HEK293 (cell line): ENCODE results near the gene SLC25A25.

Source experiments
- CTCF ChIA-PET: fragments of 350-600 bp; formaldehyde crosslinking; extraction: SDS; loops from one replicate; lab custom pipeline; 2021; ENCODE audit warnings: antibody characterized with exemption; lab: Yijun Ruan, JAX
- POLR2A ChIA-PET: fragments of 300-600 bp; formaldehyde crosslinking; extraction: SDS; loops from one replicate; lab custom pipeline; 2020; ENCODE audit warnings: antibody characterized with exemption, inconsistent platforms; lab: Yijun Ruan, JAX
- H3K27ac ChIP-seq: fragments of 200-500 bp; sonication (Bioruptor generic); 2 replicates; pipeline ENCODE4 v1.5.1; 2014; ENCODE audit warnings: low read depth, low read length, control low read depth, inconsistent platforms; ENCODE audit errors: extremely low read depth
- H3K36me3 ChIP-seq, 2 experiments: fragments of 200-500 bp in 1 of 2; sonication (Bioruptor generic) in 1 of 2; 1 replicate in 1 of 2; 2 replicates in 1 of 2; pipeline ENCODE4 v1.5.1; 2014 to 2017; ENCODE audit warnings: inconsistent platforms in 2 of 2, low read length in 2 of 2; ENCODE audit not compliant: control insufficient read depth in 2 of 2, insufficient read depth in 1 of 2
- H3K4me1 ChIP-seq: fragments of 200-500 bp; sonication (Bioruptor generic); 2 replicates; pipeline ENCODE4 v1.5.1; 2014; ENCODE audit warnings: mild to moderate bottlenecking, low read length, inconsistent platforms; ENCODE audit not compliant: control insufficient read depth, insufficient read depth
- H3K4me3 ChIP-seq: 2 replicates; pipeline ENCODE4 v1.5.1; 2011; ENCODE audit warnings: low read depth, mild to moderate bottlenecking, control low read depth, low read length, moderate library complexity
- H3K9me3 ChIP-seq: fragments of 200-500 bp; sonication (Bioruptor generic); 2 replicates; pipeline ENCODE4 v1.5.1; 2014; ENCODE audit warnings: low read depth, low read length, inconsistent platforms; ENCODE audit not compliant: control insufficient read depth, insufficient read depth
- GLI2 ChIP-seq: fragments of 450-650 bp; formaldehyde crosslinking; IDR thresholded peaks from 2 replicates; pipeline ENCODE4; 2017; ENCODE audit warnings: missing biosample characterization, missing genetic modification characterization, low read depth, borderline replicate concordance
- ZBTB21 ChIP-seq: fragments of 450-650 bp; formaldehyde crosslinking; IDR thresholded peaks from 2 replicates; pipeline ENCODE4 v1.5.1; 2017; ENCODE audit warnings: missing biosample characterization, missing genetic modification characterization
- ZNF19 ChIP-seq: fragments of 450-650 bp; formaldehyde crosslinking; IDR thresholded peaks from 2 replicates; pipeline ENCODE4; 2016; ENCODE audit warnings: missing biosample characterization, missing genetic modification characterization, low read depth
- ZNF202 ChIP-seq: fragments of 450-650 bp; formaldehyde crosslinking; IDR thresholded peaks from 2 replicates; pipeline ENCODE4 v1.5.1; 2016; ENCODE audit warnings: missing biosample characterization, missing genetic modification characterization, borderline replicate concordance
- ZNF623 ChIP-seq: fragments of 450-650 bp; formaldehyde crosslinking; IDR thresholded peaks from 2 replicates; pipeline ENCODE4 v1.5.1; 2016; ENCODE audit warnings: missing biosample characterization, missing genetic modification characterization
- ZNF791 ChIP-seq: fragments of 450-650 bp; formaldehyde crosslinking; IDR thresholded peaks from 2 replicates; pipeline ENCODE4 v1.5.1; 2016; ENCODE audit warnings: missing biosample characterization, missing genetic modification characterization
- ZNF830 ChIP-seq: fragments of 450-650 bp; IDR thresholded peaks from 2 replicates; pipeline ENCODE4 v1.5.0; 2018; ENCODE audit warnings: missing biosample characterization, missing genetic modification characterization, low read depth, mild to moderate bottlenecking, moderate library complexity
- TF ChIP-seq, protein P1 (sequence below): fragments of 450-650 bp; formaldehyde crosslinking; conservative IDR thresholded peaks from 2 replicates; pipeline ENCODE4 v1.5.1; 2016; ENCODE audit warnings: low read depth, missing biosample characterization, missing genetic modification characterization
- TF ChIP-seq, protein P2 (sequence below): fragments of 450-650 bp; formaldehyde crosslinking; IDR thresholded peaks from 2 replicates; pipeline ENCODE4 v1.5.1; 2016; ENCODE audit warnings: missing biosample characterization, missing genetic modification characterization
- TF ChIP-seq, protein P3 (sequence below): fragments of 450-650 bp; formaldehyde crosslinking; IDR thresholded peaks from 2 replicates; pipeline ENCODE4 v1.5.1; 2016; ENCODE audit warnings: missing biosample characterization, missing genetic modification characterization
- TF ChIP-seq, protein P4 (sequence below): fragments of 450-650 bp; formaldehyde crosslinking; IDR thresholded peaks from 2 replicates; pipeline ENCODE4 v1.5.1; 2017; ENCODE audit warnings: missing biosample characterization, missing genetic modification characterization
- TF ChIP-seq, protein P5 (sequence below): fragments of 450-650 bp; formaldehyde crosslinking; IDR thresholded peaks from 2 replicates; pipeline ENCODE4 v1.5.1; 2016; ENCODE audit warnings: missing biosample characterization, missing genetic modification characterization, borderline replicate concordance
- TF ChIP-seq, protein P6 (sequence below): fragments of 450-650 bp; IDR thresholded peaks from 2 replicates; pipeline ENCODE4 v1.5.1; 2018; ENCODE audit warnings: missing biosample characterization, missing genetic modification characterization

Gene SLC25A25

DNA sequence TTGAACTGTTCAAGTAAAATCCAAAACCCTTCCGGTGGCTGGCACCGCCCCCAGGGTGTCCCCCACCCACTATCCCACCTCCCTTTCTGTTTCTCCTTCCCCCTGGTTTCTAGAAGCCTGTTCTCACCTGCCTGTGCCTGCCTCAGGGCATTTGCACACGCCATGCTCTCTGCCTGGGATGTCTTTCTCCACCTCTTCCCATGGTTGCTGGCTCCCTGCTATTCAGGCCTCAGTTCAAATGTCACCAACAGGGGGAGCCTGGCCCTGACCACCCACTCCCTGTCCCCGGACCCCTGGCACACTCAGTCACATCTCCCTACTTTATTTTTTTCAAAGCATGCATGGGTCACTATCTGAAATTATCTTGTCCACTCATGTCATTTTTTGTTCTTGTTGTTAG lies 47.3 kb upstream of the SLC25A25 start:
- TF ChIP-seq ZNF791 (no peak), ZNF623 (peak; percentile 97)
- TF ChIP-seq, protein P1, sequence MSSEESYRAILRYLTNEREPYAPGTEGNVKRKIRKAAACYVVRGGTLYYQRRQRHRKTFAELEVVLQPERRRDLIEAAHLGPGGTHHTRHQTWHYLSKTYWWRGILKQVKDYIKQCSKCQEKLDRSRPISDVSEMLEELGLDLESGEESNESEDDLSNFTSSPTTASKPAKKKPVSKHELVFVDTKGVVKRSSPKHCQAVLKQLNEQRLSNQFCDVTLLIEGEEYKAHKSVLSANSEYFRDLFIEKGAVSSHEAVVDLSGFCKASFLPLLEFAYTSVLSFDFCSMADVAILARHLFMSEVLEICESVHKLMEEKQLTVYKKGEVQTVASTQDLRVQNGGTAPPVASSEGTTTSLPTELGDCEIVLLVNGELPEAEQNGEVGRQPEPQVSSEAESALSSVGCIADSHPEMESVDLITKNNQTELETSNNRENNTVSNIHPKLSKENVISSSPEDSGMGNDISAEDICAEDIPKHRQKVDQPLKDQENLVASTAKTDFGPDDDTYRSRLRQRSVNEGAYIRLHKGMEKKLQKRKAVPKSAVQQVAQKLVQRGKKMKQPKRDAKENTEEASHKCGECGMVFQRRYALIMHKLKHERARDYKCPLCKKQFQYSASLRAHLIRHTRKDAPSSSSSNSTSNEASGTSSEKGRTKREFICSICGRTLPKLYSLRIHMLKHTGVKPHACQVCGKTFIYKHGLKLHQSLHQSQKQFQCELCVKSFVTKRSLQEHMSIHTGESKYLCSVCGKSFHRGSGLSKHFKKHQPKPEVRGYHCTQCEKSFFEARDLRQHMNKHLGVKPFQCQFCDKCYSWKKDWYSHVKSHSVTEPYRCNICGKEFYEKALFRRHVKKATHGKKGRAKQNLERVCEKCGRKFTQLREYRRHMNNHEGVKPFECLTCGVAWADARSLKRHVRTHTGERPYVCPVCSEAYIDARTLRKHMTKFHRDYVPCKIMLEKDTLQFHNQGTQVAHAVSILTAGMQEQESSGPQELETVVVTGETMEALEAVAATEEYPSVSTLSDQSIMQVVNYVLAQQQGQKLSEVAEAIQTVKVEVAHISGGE (tag by site-specific recombination), result no peak
- POLR2A ChIA-PET, result no interaction called here
- CTCF ChIA-PET, result interaction anchor here (0.7 to 2.3 kb wide), 11 partner anchors 9 to 98 kb away, joined by 3 to 18 read pairs (median 3); no protein-coding TSS in a partner anchor
- Histone ChIP-seq H3K36me3 (no peaks in the 10 kb centered on the region), H3K9me3 (no peaks in the 10 kb centered on the region), H3K27ac (no peak overlapping the region), H3K4me3 (no peak overlapping the region), H3K4me1 (no peaks in the 10 kb centered on the region; the same call in 1 of the 2 replicates)

DNA sequence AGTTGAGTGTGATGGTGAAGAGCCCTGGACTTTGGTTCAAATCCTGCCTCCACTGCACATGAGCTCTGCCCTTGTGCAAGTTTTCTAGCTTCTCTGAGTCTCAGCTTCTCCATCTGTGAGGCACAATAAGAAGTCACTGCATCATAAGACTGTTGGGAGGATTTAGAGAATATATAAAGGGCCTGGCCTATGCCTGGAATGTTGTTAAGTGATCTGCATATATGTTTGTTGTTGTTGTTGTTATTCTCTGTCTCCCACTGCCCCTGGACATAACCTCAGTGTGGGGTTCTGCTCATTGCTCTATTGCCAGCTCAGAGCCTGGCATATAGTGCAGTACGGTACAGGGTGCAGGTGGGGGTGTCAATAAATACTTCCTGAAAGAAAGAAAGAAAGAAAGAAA lies 46.9 kb upstream of the SLC25A25 start:
- H3K27ac ChIP-seq, result no peak overlapping the region
- no peak overlapping the region for H3K4me3 ChIP-seq
- H3K36me3 ChIP-seq, result no peaks in the 10 kb centered on the region
- TF ChIP-seq, protein P2, sequence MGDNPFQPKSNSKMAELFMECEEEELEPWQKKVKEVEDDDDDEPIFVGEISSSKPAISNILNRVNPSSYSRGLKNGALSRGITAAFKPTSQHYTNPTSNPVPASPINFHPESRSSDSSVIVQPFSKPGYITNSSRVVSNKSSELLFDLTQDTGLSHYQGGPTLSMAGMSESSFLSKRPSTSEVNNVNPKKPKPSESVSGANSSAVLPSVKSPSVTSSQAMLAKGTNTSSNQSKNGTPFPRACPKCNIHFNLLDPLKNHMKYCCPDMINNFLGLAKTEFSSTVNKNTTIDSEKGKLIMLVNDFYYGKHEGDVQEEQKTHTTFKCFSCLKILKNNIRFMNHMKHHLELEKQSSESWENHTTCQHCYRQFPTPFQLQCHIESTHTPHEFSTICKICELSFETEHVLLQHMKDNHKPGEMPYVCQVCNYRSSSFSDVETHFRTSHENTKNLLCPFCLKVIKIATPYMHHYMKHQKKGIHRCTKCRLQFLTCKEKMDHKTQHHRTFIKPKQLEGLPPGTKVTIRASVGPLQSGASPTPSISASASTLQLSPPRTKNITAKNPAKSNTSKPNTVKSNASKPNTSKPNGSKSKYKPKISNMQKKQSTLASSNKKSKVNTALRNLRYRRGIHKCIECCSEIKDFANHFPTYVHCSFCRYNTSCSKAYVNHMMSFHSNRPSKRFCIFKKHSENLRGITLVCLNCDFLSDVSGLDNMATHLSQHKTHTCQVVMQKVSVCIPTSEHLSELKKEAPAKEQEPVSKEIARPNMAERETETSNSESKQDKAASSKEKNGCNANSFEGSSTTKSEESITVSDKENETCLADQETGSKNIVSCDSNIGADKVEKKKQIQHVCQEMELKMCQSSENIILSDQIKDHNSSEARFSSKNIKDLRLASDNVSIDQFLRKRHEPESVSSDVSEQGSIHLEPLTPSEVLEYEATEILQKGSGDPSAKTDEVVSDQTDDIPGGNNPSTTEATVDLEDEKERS (tag by site-specific recombination), result no peak
- no peak for TF ChIP-seq ZBTB21 (tag by site-specific recombination)
- no peak for TF ChIP-seq ZNF19
- TF ChIP-seq GLI2 (tag by site-specific recombination), result no peak
- no peaks in the 10 kb centered on the region for H3K9me3 ChIP-seq
- ChIA-PET CTCF (interaction anchor here (0.6 to 2.3 kb wide), 10 partner anchors 14 to 100 kb away, joined by 3 to 18 read pairs (median 3); no protein-coding TSS in a partner anchor), POLR2A (no interaction called here)
- no peaks in the 10 kb centered on the region; the same call in 1 of the 2 replicates for H3K4me1 ChIP-seq

DNA sequence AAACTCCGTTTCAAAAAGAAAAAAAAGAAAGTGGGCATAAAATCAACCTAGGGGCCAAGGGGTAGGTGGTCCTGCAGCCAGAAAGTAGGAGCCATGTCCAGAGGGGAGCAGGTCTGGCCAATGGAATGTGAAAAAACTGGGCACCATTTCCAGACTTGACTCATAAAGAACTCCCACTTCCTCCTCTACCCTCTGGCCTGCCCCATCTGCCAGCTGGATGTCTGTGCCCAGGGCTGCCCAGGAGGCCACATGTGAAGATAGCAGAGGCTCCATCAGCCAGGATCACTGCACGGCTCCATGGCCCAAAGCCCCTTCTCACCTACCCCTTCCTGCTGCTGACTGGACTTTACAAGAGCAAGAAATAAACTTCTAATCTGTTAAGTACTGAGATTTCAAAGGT lies 45.1 kb upstream of the SLC25A25 start:
- ChIA-PET CTCF (no interaction called here), POLR2A (no interaction called here)
- Histone ChIP-seq H3K4me3 (no peak overlapping the region), H3K27ac (no peak overlapping the region), H3K4me1 (no peaks in the 10 kb centered on the region), H3K9me3 (no peaks in the 10 kb centered on the region), H3K36me3 (no peaks in the 10 kb centered on the region)
- TF ChIP-seq, protein P3, sequence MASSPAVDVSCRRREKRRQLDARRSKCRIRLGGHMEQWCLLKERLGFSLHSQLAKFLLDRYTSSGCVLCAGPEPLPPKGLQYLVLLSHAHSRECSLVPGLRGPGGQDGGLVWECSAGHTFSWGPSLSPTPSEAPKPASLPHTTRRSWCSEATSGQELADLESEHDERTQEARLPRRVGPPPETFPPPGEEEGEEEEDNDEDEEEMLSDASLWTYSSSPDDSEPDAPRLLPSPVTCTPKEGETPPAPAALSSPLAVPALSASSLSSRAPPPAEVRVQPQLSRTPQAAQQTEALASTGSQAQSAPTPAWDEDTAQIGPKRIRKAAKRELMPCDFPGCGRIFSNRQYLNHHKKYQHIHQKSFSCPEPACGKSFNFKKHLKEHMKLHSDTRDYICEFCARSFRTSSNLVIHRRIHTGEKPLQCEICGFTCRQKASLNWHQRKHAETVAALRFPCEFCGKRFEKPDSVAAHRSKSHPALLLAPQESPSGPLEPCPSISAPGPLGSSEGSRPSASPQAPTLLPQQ (tag by site-specific recombination), result no peak
- TF ChIP-seq, protein P4, sequence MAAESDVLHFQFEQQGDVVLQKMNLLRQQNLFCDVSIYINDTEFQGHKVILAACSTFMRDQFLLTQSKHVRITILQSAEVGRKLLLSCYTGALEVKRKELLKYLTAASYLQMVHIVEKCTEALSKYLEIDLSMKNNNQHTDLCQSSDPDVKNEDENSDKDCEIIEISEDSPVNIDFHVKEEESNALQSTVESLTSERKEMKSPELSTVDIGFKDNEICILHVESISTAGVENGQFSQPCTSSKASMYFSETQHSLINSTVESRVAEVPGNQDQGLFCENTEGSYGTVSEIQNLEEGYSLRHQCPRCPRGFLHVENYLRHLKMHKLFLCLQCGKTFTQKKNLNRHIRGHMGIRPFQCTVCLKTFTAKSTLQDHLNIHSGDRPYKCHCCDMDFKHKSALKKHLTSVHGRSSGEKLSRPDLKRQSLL (tag by site-specific recombination), result no peak
- TF ChIP-seq, protein P5, sequence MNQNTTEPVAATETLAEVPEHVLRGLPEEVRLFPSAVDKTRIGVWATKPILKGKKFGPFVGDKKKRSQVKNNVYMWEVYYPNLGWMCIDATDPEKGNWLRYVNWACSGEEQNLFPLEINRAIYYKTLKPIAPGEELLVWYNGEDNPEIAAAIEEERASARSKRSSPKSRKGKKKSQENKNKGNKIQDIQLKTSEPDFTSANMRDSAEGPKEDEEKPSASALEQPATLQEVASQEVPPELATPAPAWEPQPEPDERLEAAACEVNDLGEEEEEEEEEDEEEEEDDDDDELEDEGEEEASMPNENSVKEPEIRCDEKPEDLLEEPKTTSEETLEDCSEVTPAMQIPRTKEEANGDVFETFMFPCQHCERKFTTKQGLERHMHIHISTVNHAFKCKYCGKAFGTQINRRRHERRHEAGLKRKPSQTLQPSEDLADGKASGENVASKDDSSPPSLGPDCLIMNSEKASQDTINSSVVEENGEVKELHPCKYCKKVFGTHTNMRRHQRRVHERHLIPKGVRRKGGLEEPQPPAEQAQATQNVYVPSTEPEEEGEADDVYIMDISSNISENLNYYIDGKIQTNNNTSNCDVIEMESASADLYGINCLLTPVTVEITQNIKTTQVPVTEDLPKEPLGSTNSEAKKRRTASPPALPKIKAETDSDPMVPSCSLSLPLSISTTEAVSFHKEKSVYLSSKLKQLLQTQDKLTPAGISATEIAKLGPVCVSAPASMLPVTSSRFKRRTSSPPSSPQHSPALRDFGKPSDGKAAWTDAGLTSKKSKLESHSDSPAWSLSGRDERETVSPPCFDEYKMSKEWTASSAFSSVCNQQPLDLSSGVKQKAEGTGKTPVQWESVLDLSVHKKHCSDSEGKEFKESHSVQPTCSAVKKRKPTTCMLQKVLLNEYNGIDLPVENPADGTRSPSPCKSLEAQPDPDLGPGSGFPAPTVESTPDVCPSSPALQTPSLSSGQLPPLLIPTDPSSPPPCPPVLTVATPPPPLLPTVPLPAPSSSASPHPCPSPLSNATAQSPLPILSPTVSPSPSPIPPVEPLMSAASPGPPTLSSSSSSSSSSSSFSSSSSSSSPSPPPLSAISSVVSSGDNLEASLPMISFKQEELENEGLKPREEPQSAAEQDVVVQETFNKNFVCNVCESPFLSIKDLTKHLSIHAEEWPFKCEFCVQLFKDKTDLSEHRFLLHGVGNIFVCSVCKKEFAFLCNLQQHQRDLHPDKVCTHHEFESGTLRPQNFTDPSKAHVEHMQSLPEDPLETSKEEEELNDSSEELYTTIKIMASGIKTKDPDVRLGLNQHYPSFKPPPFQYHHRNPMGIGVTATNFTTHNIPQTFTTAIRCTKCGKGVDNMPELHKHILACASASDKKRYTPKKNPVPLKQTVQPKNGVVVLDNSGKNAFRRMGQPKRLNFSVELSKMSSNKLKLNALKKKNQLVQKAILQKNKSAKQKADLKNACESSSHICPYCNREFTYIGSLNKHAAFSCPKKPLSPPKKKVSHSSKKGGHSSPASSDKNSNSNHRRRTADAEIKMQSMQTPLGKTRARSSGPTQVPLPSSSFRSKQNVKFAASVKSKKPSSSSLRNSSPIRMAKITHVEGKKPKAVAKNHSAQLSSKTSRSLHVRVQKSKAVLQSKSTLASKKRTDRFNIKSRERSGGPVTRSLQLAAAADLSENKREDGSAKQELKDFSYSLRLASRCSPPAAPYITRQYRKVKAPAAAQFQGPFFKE, result no peak
- TF ChIP-seq ZNF202 (tag by site-specific recombination), result no peak
- TF ChIP-seq ZNF830 (tag by site-specific recombination), result no peak
- TF ChIP-seq, protein P6, sequence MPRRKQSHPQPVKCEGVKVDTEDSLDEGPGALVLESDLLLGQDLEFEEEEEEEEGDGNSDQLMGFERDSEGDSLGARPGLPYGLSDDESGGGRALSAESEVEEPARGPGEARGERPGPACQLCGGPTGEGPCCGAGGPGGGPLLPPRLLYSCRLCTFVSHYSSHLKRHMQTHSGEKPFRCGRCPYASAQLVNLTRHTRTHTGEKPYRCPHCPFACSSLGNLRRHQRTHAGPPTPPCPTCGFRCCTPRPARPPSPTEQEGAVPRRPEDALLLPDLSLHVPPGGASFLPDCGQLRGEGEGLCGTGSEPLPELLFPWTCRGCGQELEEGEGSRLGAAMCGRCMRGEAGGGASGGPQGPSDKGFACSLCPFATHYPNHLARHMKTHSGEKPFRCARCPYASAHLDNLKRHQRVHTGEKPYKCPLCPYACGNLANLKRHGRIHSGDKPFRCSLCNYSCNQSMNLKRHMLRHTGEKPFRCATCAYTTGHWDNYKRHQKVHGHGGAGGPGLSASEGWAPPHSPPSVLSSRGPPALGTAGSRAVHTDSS (tag by site-specific recombination), result no peak
